H9 (cell line): ENCODE data around the gene CWC27. TPM values are rescaled to one million over a fixed set of nuclear protein-coding genes. Genes with fewer than 3 reads are reported as not detected.

Experiments used
- DNase-seq: peaks from one replicate; pipeline ENCODE4 v3.0.0-alpha.2; 2017
- H2AFZ ChIP-seq: one replicate; pipeline ENCODE4 v1.6.1; 2013; ENCODE audit warnings: mild to moderate bottlenecking, low read length, control low read depth, moderate library complexity
- H2AK5ac ChIP-seq: 2 replicates; pipeline ENCODE4 v1.6.1; 2013; ENCODE audit warnings: low read length, control low read depth, mixed read lengths; ENCODE audit not compliant: insufficient read length
- H2BK120ac ChIP-seq: one replicate; pipeline ENCODE4 v1.6.1; 2013; ENCODE audit warnings: low read depth, mild to moderate bottlenecking, low read length, control low read depth, inconsistent platforms; ENCODE audit not compliant: poor library complexity, severe bottlenecking
- H2BK12ac ChIP-seq: 2 replicates; pipeline ENCODE4 v1.6.1; 2013; ENCODE audit warnings: low read length, control low read depth, mixed read lengths, low read depth; ENCODE audit not compliant: insufficient read length
- H2BK15ac ChIP-seq: 2 replicates; pipeline ENCODE4 v1.6.1; 2013; ENCODE audit warnings: low read depth, low read length, control low read depth
- H2BK20ac ChIP-seq: one replicate; pipeline ENCODE4 v1.6.1; 2013; ENCODE audit warnings: low read depth, mild to moderate bottlenecking, low read length, control low read depth, inconsistent platforms; ENCODE audit not compliant: poor library complexity, severe bottlenecking
- H2BK5ac ChIP-seq: 2 replicates; pipeline ENCODE4 v1.6.1; 2013; ENCODE audit warnings: low read length, control low read depth, mixed read lengths; ENCODE audit not compliant: insufficient read length
- H3K14ac ChIP-seq: 2 replicates; pipeline ENCODE4 v1.6.1; 2013; ENCODE audit warnings: low read length, control low read depth; ENCODE audit not compliant: insufficient read depth
- H3K18ac ChIP-seq: 2 replicates; pipeline ENCODE4 v1.6.1; 2013; ENCODE audit warnings: low read depth, mild to moderate bottlenecking, mixed read lengths, low read length, control low read depth; ENCODE audit not compliant: insufficient read length
- H3K23ac ChIP-seq: 2 replicates; pipeline ENCODE4 v1.6.1; 2013; ENCODE audit warnings: low read length, control low read depth, mixed read lengths, low read depth; ENCODE audit not compliant: insufficient read length
- H3K23me2 ChIP-seq: 2 replicates; pipeline ENCODE4 v1.6.1; 2013; ENCODE audit warnings: low read depth, mild to moderate bottlenecking, mixed read lengths, low read length, control low read depth; ENCODE audit not compliant: insufficient read length, poor library complexity, severe bottlenecking
- H3K27ac ChIP-seq: 2 replicates; pipeline ENCODE4 v1.5.1; 2013; ENCODE audit warnings: low read length, control low read depth, mixed read lengths, low read depth; ENCODE audit not compliant: insufficient read length
- H3K27me3 ChIP-seq: 2 replicates; pipeline ENCODE4 v1.6.1; 2013; ENCODE audit warnings: low read length, control low read depth, inconsistent platforms; ENCODE audit not compliant: insufficient read depth
- H3K4ac ChIP-seq: 2 replicates; pipeline ENCODE4 v1.6.1; 2013; ENCODE audit warnings: low read depth, mild to moderate bottlenecking, control low read depth, inconsistent platforms, low read length, moderate library complexity
- H3K4me1 ChIP-seq: 2 replicates; pipeline ENCODE4 v1.6.1; 2013; ENCODE audit warnings: low read length, control low read depth, inconsistent platforms; ENCODE audit not compliant: insufficient read depth
- H3K4me2 ChIP-seq: 2 replicates; pipeline ENCODE4 v1.6.1; 2013; ENCODE audit warnings: low read length, control low read depth, mixed read lengths; ENCODE audit not compliant: insufficient read length, insufficient read depth
- H3K56ac ChIP-seq: 2 replicates; pipeline ENCODE4 v1.6.1; 2013; ENCODE audit warnings: low read depth, mild to moderate bottlenecking, mixed read lengths, low read length, control low read depth; ENCODE audit not compliant: insufficient read length
- H3K79me1 ChIP-seq: 2 replicates; pipeline ENCODE4 v1.6.1; 2013; ENCODE audit warnings: low read depth, mild to moderate bottlenecking, moderate library complexity, low read length, control low read depth, inconsistent platforms; ENCODE audit not compliant: insufficient read depth, poor library complexity, severe bottlenecking
- H3K79me2 ChIP-seq: 2 replicates; pipeline ENCODE4 v1.6.1; 2013; ENCODE audit warnings: low read length, control low read depth, inconsistent platforms; ENCODE audit not compliant: insufficient read depth
- H3K9ac ChIP-seq: 2 replicates; pipeline ENCODE4 v1.6.1; 2013; ENCODE audit warnings: low read length, control low read depth, mixed read lengths; ENCODE audit not compliant: insufficient read length; ENCODE audit errors: extremely low read depth
- H3K9me3 ChIP-seq: one replicate; pipeline ENCODE4 v1.6.1; 2013; ENCODE audit warnings: low read depth, low read length, inconsistent platforms; ENCODE audit not compliant: control insufficient read depth
- H3T11ph ChIP-seq: one replicate; pipeline ENCODE4 v1.6.1; 2013; ENCODE audit warnings: mild to moderate bottlenecking, low read length, control low read depth, inconsistent platforms
- H4K20me1 ChIP-seq: one replicate; pipeline ENCODE4 v1.6.1; 2013; ENCODE audit not compliant: control insufficient read depth, insufficient read length, insufficient read depth
- H4K5ac ChIP-seq: 2 replicates; pipeline ENCODE4 v1.6.1; 2013; ENCODE audit warnings: low read depth, mild to moderate bottlenecking, mixed read lengths, low read length, control low read depth; ENCODE audit not compliant: insufficient read length
- H4K8ac ChIP-seq: replicated peaks from 2 replicates; pipeline ENCODE4 v1.6.1; 2013; ENCODE audit warnings: low read length, control low read depth, mixed read lengths, low read depth; ENCODE audit not compliant: insufficient read length
- H4K91ac ChIP-seq: 2 replicates; pipeline ENCODE4 v1.6.1; 2013; ENCODE audit warnings: low read depth, mild to moderate bottlenecking, moderate library complexity, mixed read lengths, low read length, control low read depth; ENCODE audit not compliant: insufficient read length
- H3K27ac Mint-ChIP-seq, 3 experiments: 2 replicates in 2 of 3; 3 replicates in 1 of 3; pipeline ENCODE4 v1.8.0; 2020 to 2021; ENCODE audit warnings: mixed read lengths in 3 of 3, mild to moderate bottlenecking in 1 of 3, moderate library complexity in 1 of 3
- H3K27me3 Mint-ChIP-seq: 2 replicates; pipeline ENCODE4 v1.8.0; 2021; ENCODE audit warnings: low read depth, mild to moderate bottlenecking, moderate library complexity, mixed read lengths
- H3K36me3 Mint-ChIP-seq, 3 experiments: 2 replicates in 2 of 3; 3 replicates in 1 of 3; pipeline ENCODE4 v1.8.0; 2020 to 2021; ENCODE audit warnings: low read depth in 3 of 3, mixed read lengths in 3 of 3; ENCODE audit not compliant: insufficient read depth in 1 of 3
- H3K4me1 Mint-ChIP-seq, 2 experiments: 2 replicates each; pipeline ENCODE4 v1.8.0; 2020; ENCODE audit warnings: mixed read lengths in 2 of 2
- H3K4me3 Mint-ChIP-seq, 2 experiments: 2 replicates in 1 of 2; 3 replicates in 1 of 2; pipeline ENCODE4 v1.8.0; 2020 to 2021; ENCODE audit warnings: mild to moderate bottlenecking in 2 of 2, mixed read lengths in 2 of 2, moderate library complexity in 1 of 2
- H3K9me3 Mint-ChIP-seq, 2 experiments: 2 replicates in 1 of 2; 3 replicates in 1 of 2; pipeline ENCODE4 v1.8.0; 2020; ENCODE audit warnings: mild to moderate bottlenecking in 2 of 2, mixed read lengths in 2 of 2, moderate library complexity in 1 of 2
- CTCF ChIP-seq: fragments of 200-600 bp; sonication (generic); conservative IDR thresholded peaks from 3 replicates; pipeline ENCODE4 v1.8.0; 2021; ENCODE audit warnings: antibody characterized with exemption, mild to moderate bottlenecking
- WGBS: extraction: QIAGEN DNeasy Blood & Tissue Kit; methylation state at CpG from one replicate; pipeline ENCODE4 v1.1.7; 2013; ENCODE audit warnings: missing lambda C conversion rate, low lambda C conversion rate, mixed read lengths; ENCODE audit not compliant: insufficient read length; ENCODE audit errors: extremely low coverage; 5-methylcytosine and 5-hydroxymethylcytosine counted together
- total RNA-seq: library from RNA; stranded (reverse); gene quantifications from 2 replicates; pipeline ENCODE4 v1.2.1, GENCODE V29; 2021

Gene CWC27
- total RNA-seq, 1 experiment from 2014 or later = 41.9 TPM

- Histone ChIP-seq H4K20me1 (no peaks in the 10 kb centered on the region), H2BK120ac (no peak overlapping the region), H2BK5ac (no peak overlapping the region), H3K79me1 (no peaks in the 10 kb centered on the region), H3K14ac (no peak overlapping the region), H2BK20ac (no peak overlapping the region), H4K8ac (no peak overlapping the region), H3K18ac (no peak overlapping the region), H3K27me3 (no peaks in the 10 kb centered on the region), H2BK15ac (no peak overlapping the region), H3K4me1 (no peaks in the 10 kb centered on the region; the same call in 1 of the 2 replicates), H3T11ph (no peak overlapping the region), H3K23ac (no peak overlapping the region), H3K79me2 (no peaks in the 10 kb centered on the region), H3K4ac (no peak overlapping the region), H2AK5ac (no peak overlapping the region), H4K5ac (no peak overlapping the region), H2AFZ (no peak overlapping the region), H3K56ac (no peak overlapping the region), H3K4me2 (no peak overlapping the region), H3K9ac (no peak overlapping the region), H2BK12ac (no peak overlapping the region), H3K23me2 (no peaks in the 10 kb centered on the region), H3K9me3 (no peaks in the 10 kb centered on the region), H4K91ac (no peak overlapping the region), H3K27ac (no peak overlapping the region)
- Mint-ChIP-seq H3K27me3 (no peaks in the 10 kb centered on the region; the same call in 1 of the 2 replicates), H3K4me3 (no peak overlapping the region), H3K9me3 (peaks cover 0 to 6% of the 10 kb centered on the region in 2 experiments; a peak in 2 of 5 replicates), H3K27ac (no peak overlapping the region), H3K4me1 (peaks cover 7 to 19% of the 10 kb centered on the region in 2 experiments), H3K36me3 (peaks cover 0 to 5% (median 0%) of the 10 kb centered on the region in 3 experiments; a peak in 3 of 7 replicates)
- DNase-seq = no peak
- TF ChIP-seq CTCF = no peak
- no CpG with 5 or more reads among the region's 9 CpGs for WGBS
Observed at GRCh38 chr5:65061250-65061973, 292.7 kb downstream of the CWC27 start.
